Chondrocyte (in vitro differentiated cells): ENCODE results near the gene NTRK2. TPM values are rescaled to one million over a fixed set of nuclear protein-coding genes. Genes with fewer than 3 reads are reported as not detected.

Experiments used
- DNase-seq: peaks from one replicate; pipeline ENCODE4 v3.0.0; 2021; ENCODE audit warnings: mixed read lengths, low spot score
- H3K27ac Mint-ChIP-seq: one replicate; pipeline ENCODE4 v1.8.0; 2021; ENCODE audit warnings: mild to moderate bottlenecking, moderate library complexity, mixed read lengths; ENCODE audit not compliant: unreplicated experiment
- H3K27me3 Mint-ChIP-seq: 2 replicates; pipeline ENCODE4 v1.8.0; 2021; ENCODE audit warnings: low read depth, mixed read lengths
- H3K36me3 Mint-ChIP-seq: 2 replicates; pipeline ENCODE4 v1.8.0; 2021; ENCODE audit warnings: low read depth, mixed read lengths
- H3K4me1 Mint-ChIP-seq: 2 replicates; pipeline ENCODE4 v1.8.0; 2021; ENCODE audit warnings: low read depth, mild to moderate bottlenecking, mixed read lengths
- H3K4me3 Mint-ChIP-seq: one replicate; pipeline ENCODE4 v1.8.0; 2021; ENCODE audit warnings: mild to moderate bottlenecking, moderate library complexity, mixed read lengths; ENCODE audit not compliant: unreplicated experiment
- H3K9me3 Mint-ChIP-seq: 2 replicates; pipeline ENCODE4 v1.8.0; 2021; ENCODE audit warnings: low read depth, mixed read lengths
- total RNA-seq: library from RNA; stranded (reverse); gene quantifications from 3 replicates; pipeline ENCODE4 v1.2.1, GENCODE V29; 2021
- TF ChIP-seq, protein P1 (sequence below): fragments of 200-600 bp; sonication (generic); IDR thresholded peaks from 2 replicates; pipeline ENCODE4 v1.5.0; 2021; ENCODE audit warnings: antibody characterized with exemption, mild to moderate bottlenecking, moderate library complexity

Gene NTRK2
- total RNA-seq, 1 donor from 2014 or later: 40.0 TPM

- H3K27ac Mint-ChIP-seq: no peak overlapping the region
- H3K27me3 Mint-ChIP-seq: no peaks in the 10 kb centered on the region
- H3K4me3 Mint-ChIP-seq: no peak overlapping the region
- TF ChIP-seq, protein P1, sequence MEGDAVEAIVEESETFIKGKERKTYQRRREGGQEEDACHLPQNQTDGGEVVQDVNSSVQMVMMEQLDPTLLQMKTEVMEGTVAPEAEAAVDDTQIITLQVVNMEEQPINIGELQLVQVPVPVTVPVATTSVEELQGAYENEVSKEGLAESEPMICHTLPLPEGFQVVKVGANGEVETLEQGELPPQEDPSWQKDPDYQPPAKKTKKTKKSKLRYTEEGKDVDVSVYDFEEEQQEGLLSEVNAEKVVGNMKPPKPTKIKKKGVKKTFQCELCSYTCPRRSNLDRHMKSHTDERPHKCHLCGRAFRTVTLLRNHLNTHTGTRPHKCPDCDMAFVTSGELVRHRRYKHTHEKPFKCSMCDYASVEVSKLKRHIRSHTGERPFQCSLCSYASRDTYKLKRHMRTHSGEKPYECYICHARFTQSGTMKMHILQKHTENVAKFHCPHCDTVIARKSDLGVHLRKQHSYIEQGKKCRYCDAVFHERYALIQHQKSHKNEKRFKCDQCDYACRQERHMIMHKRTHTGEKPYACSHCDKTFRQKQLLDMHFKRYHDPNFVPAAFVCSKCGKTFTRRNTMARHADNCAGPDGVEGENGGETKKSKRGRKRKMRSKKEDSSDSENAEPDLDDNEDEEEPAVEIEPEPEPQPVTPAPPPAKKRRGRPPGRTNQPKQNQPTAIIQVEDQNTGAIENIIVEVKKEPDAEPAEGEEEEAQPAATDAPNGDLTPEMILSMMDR: no peak
- H3K4me1 Mint-ChIP-seq: peaks cover 34% of the 10 kb centered on the region
- H3K36me3 Mint-ChIP-seq: peaks cover 2% of the 10 kb centered on the region
- no peak for DNase-seq
- H3K9me3 Mint-ChIP-seq: peaks cover 8% of the 10 kb centered on the region
These were observed 179.5 kb downstream of the NTRK2 start for GRCh38 chr9:84849049-84849448.

- peaks cover 3% of the 10 kb centered on the region for H3K9me3 Mint-ChIP-seq
These were observed 181.4 kb downstream of the NTRK2 start for GRCh38 chr9:84850830-84851392.

DNA sequence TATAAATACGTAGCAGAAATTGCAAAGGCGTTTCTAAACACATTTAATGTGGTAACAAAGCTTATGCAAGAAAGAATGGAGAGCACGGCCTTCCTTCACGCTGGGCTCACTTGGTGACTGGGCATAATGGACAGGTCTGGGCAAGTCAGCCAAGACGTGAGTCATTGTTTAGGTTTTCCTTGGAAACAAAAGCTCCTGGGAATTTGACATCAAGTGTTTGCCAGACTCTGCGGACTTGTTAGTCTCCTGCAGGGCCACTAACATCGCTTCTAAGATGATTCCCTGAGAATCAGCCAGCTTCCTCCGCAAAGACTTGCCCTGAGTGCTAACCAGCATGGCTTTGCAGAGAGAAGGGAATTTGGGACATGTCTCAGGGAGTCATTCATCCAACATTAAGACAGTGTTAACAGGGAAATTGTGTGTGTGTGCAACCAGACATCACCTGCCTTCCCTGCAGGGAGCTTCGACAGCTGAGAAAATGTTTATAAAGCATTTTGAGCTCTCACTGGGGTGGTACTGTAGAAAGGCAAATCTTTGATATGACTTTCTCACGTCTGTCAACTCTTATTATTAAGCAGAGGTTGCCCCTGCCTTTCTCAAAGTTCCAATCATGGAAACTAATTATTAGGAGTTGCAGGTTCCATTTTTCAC, 182.5 kb downstream of the NTRK2 start:
- TF ChIP-seq, protein P1: no peak
- Mint-ChIP-seq H3K27me3 (no peaks in the 10 kb centered on the region), H3K4me1 (peaks cover 58% of the 10 kb centered on the region), H3K4me3 (peak overlapping the region; percentile 19), H3K9me3 (peaks cover 3% of the 10 kb centered on the region), H3K27ac (peak overlapping the region; percentile 94), H3K36me3 (no peaks in the 10 kb centered on the region)
- DNase-seq: no peak

More at GRCh38 chr9:84850830-84851392, 181.4 kb downstream of the NTRK2 start:
- no peak for DNase-seq
- TF ChIP-seq, protein P1: no peak
- H3K4me3 Mint-ChIP-seq: no peak overlapping the region
- peaks cover 2% of the 10 kb centered on the region for H3K36me3 Mint-ChIP-seq
- no peak overlapping the region for H3K27ac Mint-ChIP-seq
- peaks cover 50% of the 10 kb centered on the region for H3K4me1 Mint-ChIP-seq
- H3K27me3 Mint-ChIP-seq: no peaks in the 10 kb centered on the region

DNA sequence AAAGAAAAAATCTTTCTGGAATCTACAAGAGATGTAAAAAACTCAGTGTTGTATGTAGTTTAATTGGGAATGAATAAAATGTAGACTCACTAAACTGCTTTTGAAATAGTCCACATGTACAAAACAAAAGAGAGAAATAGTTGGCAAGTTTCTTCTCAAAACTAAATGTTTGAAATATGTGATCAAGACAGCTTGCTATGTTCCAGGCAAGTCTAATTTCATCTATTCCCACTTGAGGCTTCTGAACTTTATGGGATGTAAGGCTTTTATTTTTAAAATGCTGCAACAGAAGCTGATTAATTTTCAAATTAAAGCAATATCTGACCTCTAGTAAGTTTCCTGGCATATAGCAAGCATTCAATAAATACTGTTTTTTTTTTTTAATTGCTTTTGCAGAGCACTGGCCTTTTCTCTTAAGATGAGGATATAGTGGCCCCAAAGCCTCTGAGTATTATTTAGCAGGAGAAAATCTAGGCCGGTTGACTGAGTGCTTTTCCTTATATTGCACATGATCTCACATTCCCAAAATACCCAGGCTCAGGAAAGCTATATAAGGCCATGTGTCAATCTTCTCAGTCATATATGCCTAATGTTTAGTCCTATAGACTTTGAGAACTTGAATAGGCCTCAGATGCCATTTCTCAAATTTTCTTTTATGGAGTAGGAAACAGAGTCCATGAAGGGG, 183.2 kb downstream of the NTRK2 start:
- Mint-ChIP-seq H3K27me3 (no peaks in the 10 kb centered on the region), H3K9me3 (no peaks in the 10 kb centered on the region), H3K36me3 (no peaks in the 10 kb centered on the region), H3K4me1 (peaks cover 65% of the 10 kb centered on the region), H3K27ac (peak overlapping the region; percentile 94), H3K4me3 (no peak overlapping the region)
- TF ChIP-seq, protein P1: no peak
- no peak for DNase-seq

DNA sequence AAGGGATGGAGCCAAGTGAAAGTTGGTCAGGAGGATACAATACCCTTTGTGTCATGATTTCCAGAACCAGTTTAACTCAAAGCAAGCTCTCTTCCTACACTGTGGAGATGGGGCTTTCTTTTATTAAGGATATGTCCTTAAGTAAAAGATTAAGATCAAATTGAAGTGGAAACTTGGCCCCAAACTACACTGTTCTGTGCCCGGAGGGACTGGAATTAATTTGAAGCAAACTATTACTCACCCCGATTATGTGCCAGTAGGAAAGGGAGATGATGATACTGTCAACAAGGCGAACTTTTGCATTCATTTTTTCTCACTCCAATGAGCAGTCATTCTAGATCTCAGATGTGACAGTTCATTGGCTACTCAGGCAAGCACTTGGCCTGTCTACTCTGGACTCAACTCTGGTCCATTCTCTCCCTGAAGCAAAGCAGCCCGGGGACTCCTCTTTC, 186.7 kb downstream of the NTRK2 start:
- peaks cover 90% of the 10 kb centered on the region for H3K4me1 Mint-ChIP-seq
- no peaks in the 10 kb centered on the region for H3K27me3 Mint-ChIP-seq
- H3K36me3 Mint-ChIP-seq: no peaks in the 10 kb centered on the region
- peak overlapping the region; percentile 5 for H3K27ac Mint-ChIP-seq
- DNase-seq: no peak
- TF ChIP-seq, protein P1: no peak
- no peak overlapping the region for H3K4me3 Mint-ChIP-seq
- H3K9me3 Mint-ChIP-seq: no peaks in the 10 kb centered on the region
